Measurements from ENCODE around the gene KRAS. TPM values are rescaled to one million over a fixed set of nuclear protein-coding genes. Genes with fewer than 3 reads are reported as not detected.
A peak's percentile ranks its signal among the peaks of the same experiment; 100 is the strongest.

KRAS gene
- total and polyA plus RNA-seq, 2 of the 13 experiments (the other 11 are each of a cell fraction or from before 2014, with no cell fraction given): 6.5 to 9.8 TPM

- no peak for TF ChIP-seq ZNF510 (CRISPR knock-in tag; IDR thresholded peaks at IDR 0.05; ENCODE audit: low read depth)
- peak in 1 of 2 experiments; percentile 70; a peak in 1 of 4 replicates for TF ChIP-seq EP300 (IDR thresholded peaks at IDR 0.05; ENCODE audit: low read depth in 2 of 2, low read length in 2 of 2)
- no peak for TF ChIP-seq EP300 (CRISPR knock-in tag; IDR thresholded peaks at IDR 0.05; ENCODE audit: borderline replicate concordance)
- no peak for TF ChIP-seq NCOA1 (CRISPR knock-in tag; IDR thresholded peaks at IDR 0.05)
- no peak for TF ChIP-seq SPEN (CRISPR knock-in tag; IDR thresholded peaks at IDR 0.05; ENCODE audit: low read depth)
- TF ChIP-seq SMARCE1 (IDR thresholded peaks at IDR 0.05; ENCODE audit: borderline replicate concordance): no peak
- TF ChIP-seq NR2C2 (CRISPR knock-in tag; IDR thresholded peaks at IDR 0.05; ENCODE audit: borderline replicate concordance): 0 out of 2 replicates have a peak, but pooled peaks have one; percentile 25
- TF ChIP-seq, protein P1, sequence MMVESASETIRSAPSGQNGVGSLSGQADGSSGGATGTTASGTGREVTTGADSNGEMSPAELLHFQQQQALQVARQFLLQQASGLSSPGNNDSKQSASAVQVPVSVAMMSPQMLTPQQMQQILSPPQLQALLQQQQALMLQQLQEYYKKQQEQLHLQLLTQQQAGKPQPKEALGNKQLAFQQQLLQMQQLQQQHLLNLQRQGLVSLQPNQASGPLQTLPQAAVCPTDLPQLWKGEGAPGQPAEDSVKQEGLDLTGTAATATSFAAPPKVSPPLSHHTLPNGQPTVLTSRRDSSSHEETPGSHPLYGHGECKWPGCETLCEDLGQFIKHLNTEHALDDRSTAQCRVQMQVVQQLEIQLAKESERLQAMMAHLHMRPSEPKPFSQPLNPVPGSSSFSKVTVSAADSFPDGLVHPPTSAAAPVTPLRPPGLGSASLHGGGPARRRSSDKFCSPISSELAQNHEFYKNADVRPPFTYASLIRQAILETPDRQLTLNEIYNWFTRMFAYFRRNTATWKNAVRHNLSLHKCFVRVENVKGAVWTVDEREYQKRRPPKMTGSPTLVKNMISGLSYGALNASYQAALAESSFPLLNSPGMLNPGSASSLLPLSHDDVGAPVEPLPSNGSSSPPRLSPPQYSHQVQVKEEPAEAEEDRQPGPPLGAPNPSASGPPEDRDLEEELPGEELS (CRISPR knock-in tag; IDR thresholded peaks at IDR 0.05): peak; percentile 36; the same call in 1 of the 2 replicates
- TF ChIP-seq ZNF281 (CRISPR knock-in tag; IDR thresholded peaks at IDR 0.05; ENCODE audit: borderline replicate concordance): 0 out of 2 replicates have a peak, but pooled peaks have one; percentile 17
- TF ChIP-seq, protein P2, sequence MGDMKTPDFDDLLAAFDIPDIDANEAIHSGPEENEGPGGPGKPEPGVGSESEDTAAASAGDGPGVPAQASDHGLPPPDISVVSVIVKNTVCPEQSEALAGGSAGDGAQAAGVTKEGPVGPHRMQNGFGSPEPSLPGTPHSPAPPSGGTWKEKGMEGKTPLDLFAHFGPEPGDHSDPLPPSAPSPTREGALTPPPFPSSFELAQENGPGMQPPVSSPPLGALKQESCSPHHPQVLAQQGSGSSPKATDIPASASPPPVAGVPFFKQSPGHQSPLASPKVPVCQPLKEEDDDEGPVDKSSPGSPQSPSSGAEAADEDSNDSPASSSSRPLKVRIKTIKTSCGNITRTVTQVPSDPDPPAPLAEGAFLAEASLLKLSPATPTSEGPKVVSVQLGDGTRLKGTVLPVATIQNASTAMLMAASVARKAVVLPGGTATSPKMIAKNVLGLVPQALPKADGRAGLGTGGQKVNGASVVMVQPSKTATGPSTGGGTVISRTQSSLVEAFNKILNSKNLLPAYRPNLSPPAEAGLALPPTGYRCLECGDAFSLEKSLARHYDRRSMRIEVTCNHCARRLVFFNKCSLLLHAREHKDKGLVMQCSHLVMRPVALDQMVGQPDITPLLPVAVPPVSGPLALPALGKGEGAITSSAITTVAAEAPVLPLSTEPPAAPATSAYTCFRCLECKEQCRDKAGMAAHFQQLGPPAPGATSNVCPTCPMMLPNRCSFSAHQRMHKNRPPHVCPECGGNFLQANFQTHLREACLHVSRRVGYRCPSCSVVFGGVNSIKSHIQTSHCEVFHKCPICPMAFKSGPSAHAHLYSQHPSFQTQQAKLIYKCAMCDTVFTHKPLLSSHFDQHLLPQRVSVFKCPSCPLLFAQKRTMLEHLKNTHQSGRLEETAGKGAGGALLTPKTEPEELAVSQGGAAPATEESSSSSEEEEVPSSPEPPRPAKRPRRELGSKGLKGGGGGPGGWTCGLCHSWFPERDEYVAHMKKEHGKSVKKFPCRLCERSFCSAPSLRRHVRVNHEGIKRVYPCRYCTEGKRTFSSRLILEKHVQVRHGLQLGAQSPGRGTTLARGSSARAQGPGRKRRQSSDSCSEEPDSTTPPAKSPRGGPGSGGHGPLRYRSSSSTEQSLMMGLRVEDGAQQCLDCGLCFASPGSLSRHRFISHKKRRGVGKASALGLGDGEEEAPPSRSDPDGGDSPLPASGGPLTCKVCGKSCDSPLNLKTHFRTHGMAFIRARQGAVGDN (CRISPR knock-in tag; IDR thresholded peaks at IDR 0.05): no peak
- peak; percentile 46; the same call in 1 of the 2 replicates for TF ChIP-seq ZNF609 (CRISPR knock-in tag; IDR thresholded peaks at IDR 0.05; ENCODE audit: borderline replicate concordance)
- TF ChIP-seq EZH2 (conservative IDR thresholded peaks at IDR 0.05; ENCODE audit: low read depth, low read length): no peak
- 0 out of 2 replicates have a peak, but pooled peaks have one; percentile 28 for TF ChIP-seq FOXJ3 (CRISPR knock-in tag; IDR thresholded peaks at IDR 0.05; ENCODE audit: borderline replicate concordance)
- TF ChIP-seq SMAD1 (CRISPR knock-in tag; IDR thresholded peaks at IDR 0.05; ENCODE audit: borderline replicate concordance, low read depth): no peak
- no peak for TF ChIP-seq HOXA3 (CRISPR knock-in tag; IDR thresholded peaks at IDR 0.05)
Measured at GRCh38 chr12:25256005-25256404, 5.3 kb upstream of the KRAS start (continued).
